HL-60 (cell line): Measurements from ENCODE around the gene ACTR8.

Experiments used
- DNase-seq, 2 experiments: peaks; one replicate each; pipeline ENCODE4 v3.0.0-alpha.2; 2010 to 2020; ENCODE audit warnings: low read depth in 1 of 2, low spot score in 1 of 2
- H3K27ac ChIP-seq: fragments of 250-450 bp; sonication (Bioruptor Pico); replicated peaks from 2 replicates; pipeline ENCODE4 v1.5.1; 2020; ENCODE audit warnings: mild to moderate bottlenecking, moderate library complexity
- H3K27me3 ChIP-seq: fragments of 250-450 bp; sonication (Bioruptor Pico); 2 replicates; pipeline ENCODE4 v1.5.1; 2021; ENCODE audit warnings: mild to moderate bottlenecking, moderate library complexity; ENCODE audit not compliant: insufficient read depth, poor library complexity, severe bottlenecking
- H3K4me3 ChIP-seq: replicated peaks from 2 replicates; pipeline ENCODE4 v1.5.1; 2011; ENCODE audit warnings: mild to moderate bottlenecking, control low read depth, low read length; ENCODE audit not compliant: insufficient read depth
- CTCF ChIP-seq: IDR thresholded peaks from one replicate; pipeline ENCODE4 v1.5.1; 2011; ENCODE audit warnings: low read length, control low read depth, inconsistent platforms; ENCODE audit not compliant: insufficient read depth
- GABPA ChIP-seq: IDR thresholded peaks from 2 replicates; pipeline ENCODE4 v1.6.1; 2012; ENCODE audit warnings: low read depth
- POLR2AphosphoS5 ChIP-seq: IDR thresholded peaks from 2 replicates; pipeline ENCODE4 v1.6.1; 2012; ENCODE audit warnings: low read depth
- REST ChIP-seq: IDR thresholded peaks from 2 replicates; pipeline ENCODE4 v1.6.1; 2012; ENCODE audit warnings: low read depth; ENCODE audit not compliant: insufficient replicate concordance
- SPI1 ChIP-seq: IDR thresholded peaks from 2 replicates; pipeline ENCODE4 v1.6.1; 2012; ENCODE audit warnings: low read depth, mild to moderate bottlenecking, borderline replicate concordance

Gene ACTR8

GRCh38 chr3:53822331-53822741, 59.6 kb downstream of the ACTR8 start:
- no peak for TF ChIP-seq CTCF
- TF ChIP-seq POLR2AphosphoS5, result no peak
- TF ChIP-seq SPI1, result no peak
- TF ChIP-seq REST, result no peak
- TF ChIP-seq GABPA, result no peak
- Histone ChIP-seq H3K4me3 (no peak overlapping the region), H3K27me3 (peaks cover 11% of the 10 kb centered on the region), H3K27ac (no peak overlapping the region)
- DNase-seq, result no peak

GRCh38 chr3:53821631-53822121, 60.3 kb downstream of the ACTR8 start:
- no peak overlapping the region for H3K4me3 ChIP-seq
- H3K27ac ChIP-seq, result no peak overlapping the region
- TF ChIP-seq CTCF, result no peak
- TF ChIP-seq SPI1, result no peak
- TF ChIP-seq GABPA, result no peak
- TF ChIP-seq POLR2AphosphoS5, result no peak
- no peak for TF ChIP-seq REST
- DNase-seq, result no peak
- H3K27me3 ChIP-seq, result peaks cover 11% of the 10 kb centered on the region

GRCh38 chr3:53820756-53821580, 61.0 kb downstream of the ACTR8 start:
- Histone ChIP-seq H3K4me3 (no peak overlapping the region), H3K27me3 (peaks cover 11% of the 10 kb centered on the region), H3K27ac (no peak overlapping the region)
- TF ChIP-seq POLR2AphosphoS5, result no peak
- TF ChIP-seq GABPA, result no peak
- TF ChIP-seq REST, result no peak
- no peak for DNase-seq
